ENCODE results near the gene INTS14. TPM values are rescaled to one million over a fixed set of nuclear protein-coding genes. Genes with fewer than 3 reads are reported as not detected.

Gene INTS14
- total RNA-seq (2021): 41.8 and 44.7 TPM in 2 replicates
- long read RNA-seq, transcript INTS14-201 (12 exons, 2,393 nt): major isoform, 92 of 344 reads
- long read RNA-seq, transcript INTS14-203 (12 exons, 1,980 nt): minor isoform, 20 of 344 reads
- long read RNA-seq, transcript INTS14-217 (12 exons, 2,615 nt): minor isoform, 51 of 344 reads
- long read RNA-seq, transcript INTS14-202 (11 exons, 1,741 nt): minor isoform, 40 of 344 reads
- long read RNA-seq, partial matches to known transcripts: 11 of 344 reads
- long read RNA-seq, other reads (novel, unspliced or antisense): 124 of 344 reads

DNA sequence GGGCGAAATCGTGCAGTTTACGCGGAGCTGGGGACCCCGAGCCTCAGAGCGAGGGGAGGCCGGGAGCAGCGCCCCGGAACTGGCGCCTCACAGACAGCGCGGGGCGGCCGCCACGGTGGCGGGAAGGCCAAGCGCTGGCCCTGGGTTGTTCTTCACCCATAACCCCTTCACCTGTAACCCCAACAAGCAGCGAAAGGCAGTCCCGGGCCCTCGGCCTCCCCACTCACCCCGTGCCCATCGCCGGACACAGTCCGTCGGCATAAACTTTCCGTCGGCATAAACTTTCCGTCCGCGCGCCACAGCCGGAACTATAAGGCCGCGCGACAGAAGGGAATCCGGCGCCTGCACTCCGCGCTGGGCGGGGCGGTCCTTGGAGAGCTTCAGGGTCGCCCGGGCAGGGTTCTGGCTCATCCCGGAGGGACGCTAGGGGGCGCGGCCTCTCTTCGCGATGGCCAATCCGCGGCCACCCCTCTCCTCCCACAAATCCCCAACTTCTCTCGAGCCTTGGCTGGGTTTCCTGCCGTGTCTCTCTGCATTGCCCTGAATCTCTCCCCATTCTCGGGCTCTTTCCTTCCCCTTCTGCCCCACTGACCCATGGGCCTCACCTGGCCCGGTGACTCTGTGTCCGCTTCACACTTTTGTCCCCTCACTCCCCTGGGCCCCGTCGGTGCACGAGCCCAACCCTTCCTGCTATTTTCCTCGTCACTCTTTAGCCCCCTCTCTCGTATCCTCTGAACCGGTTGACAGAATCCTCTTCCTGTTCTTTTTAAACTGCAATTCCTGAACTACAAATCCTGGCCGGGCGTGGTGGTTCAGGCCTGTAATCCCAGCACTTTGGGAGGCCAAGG, at the start of gene INTS14:
TSS of gene INTS14 (minus strand) at position 261 of the 848 bp plus-strand sequence. CDS start 3,751 bp downstream, outside the sequence.
- H3K27me3 Mint-ChIP-seq (ENCODE audit: low read depth): no peaks in the 10 kb centered on the region; the same call in none of the 2 replicates
- WGBS (ENCODE audit: extremely low coverage, insufficient read length, low lambda C conversion rate): no CpG with 5 or more reads among the region's 64 CpGs
- H3K56ac ChIP-seq (ENCODE audit: insufficient read length, low read depth, low read length): no peak within 1 kb of the TSS

More for the DNA sequence above, at the start of gene INTS14:
- no peak within 1 kb of the TSS for H3K23ac ChIP-seq (ENCODE audit: insufficient read length, low read depth, low read length)
- peaks cover 0 to 5% (median 0%) of the 10 kb centered on the region in 3 experiments; a peak in 1 of 7 replicates for H3K36me3 Mint-ChIP-seq (ENCODE audit: insufficient read depth in 1 of 3, low read depth in 3 of 3)
- H2BK15ac ChIP-seq (ENCODE audit: low read depth, low read length): no peak within 1 kb of the TSS
- peak within 1 kb of the TSS; percentile 51 for H4K5ac ChIP-seq (ENCODE audit: insufficient read length, low read depth, low read length)
- H3K27me3 ChIP-seq (ENCODE audit: insufficient read depth, low read length): no peaks in the 10 kb centered on the region
- peaks cover 8% of the 10 kb centered on the region for H3K23me2 ChIP-seq (ENCODE audit: insufficient read length, low read depth, low read length, poor library complexity, severe bottlenecking)
- H3K4me1 ChIP-seq (ENCODE audit: insufficient read depth, low read length): peaks cover 2% of the 10 kb centered on the region; the same call in 1 of the 2 replicates
- peak within 1 kb of the TSS; percentile 92 for H3K4me2 ChIP-seq (ENCODE audit: insufficient read depth, insufficient read length, low read length)
- no peak within 1 kb of the TSS for H2BK20ac ChIP-seq (ENCODE audit: low read depth, low read length, poor library complexity, severe bottlenecking)
- peak within 1 kb of the TSS; percentile 90 to 92 for H3K4me3 Mint-ChIP-seq
- H3K79me2 ChIP-seq (ENCODE audit: insufficient read depth, low read length): peaks cover 2% of the 10 kb centered on the region; the same call in 1 of the 2 replicates
- no peaks in the 10 kb centered on the region for H3K79me1 ChIP-seq (ENCODE audit: insufficient read depth, low read depth, low read length, poor library complexity, severe bottlenecking)
- H3K4ac ChIP-seq (ENCODE audit: low read depth, low read length): peak within 1 kb of the TSS; percentile 25; the same call in 1 of the 2 replicates
- H2AFZ ChIP-seq (ENCODE audit: low read length): no peak within 1 kb of the TSS
- H3K27ac Mint-ChIP-seq: peak within 1 kb of the TSS; percentile 99
- H3K9ac ChIP-seq (ENCODE audit: extremely low read depth, insufficient read length, low read length): peak within 1 kb of the TSS; percentile 87
- H3K4me1 Mint-ChIP-seq: peaks cover 16 to 21% of the 10 kb centered on the region in 2 experiments
- H4K91ac ChIP-seq (ENCODE audit: insufficient read length, low read depth, low read length): no peak within 1 kb of the TSS
- H2AK5ac ChIP-seq (ENCODE audit: insufficient read length, low read length): no peak within 1 kb of the TSS
- H2BK12ac ChIP-seq (ENCODE audit: insufficient read length, low read depth, low read length): no peak within 1 kb of the TSS
- H3K14ac ChIP-seq (ENCODE audit: insufficient read depth, low read length): peak within 1 kb of the TSS; percentile 87
- peak within 1 kb of the TSS; percentile 41 for H3K27ac ChIP-seq (ENCODE audit: insufficient read length, low read depth, low read length)
- H4K20me1 ChIP-seq (ENCODE audit: control insufficient read depth, insufficient read depth, insufficient read length): no peaks in the 10 kb centered on the region
- peak within 1 kb of the TSS; percentile 73 for H3K18ac ChIP-seq (ENCODE audit: insufficient read length, low read depth, low read length)
- H3K9me3 ChIP-seq (ENCODE audit: control insufficient read depth, low read depth, low read length): no peaks in the 10 kb centered on the region
- no peak within 1 kb of the TSS for H3T11ph ChIP-seq (ENCODE audit: low read length)
- no peak within 1 kb of the TSS for H4K8ac ChIP-seq (replicated peaks; ENCODE audit: insufficient read length, low read depth, low read length)
- peak; percentile 98 for DNase-seq
- no peak within 1 kb of the TSS for H2BK5ac ChIP-seq (ENCODE audit: insufficient read length, low read length)
- TF ChIP-seq, protein P1, sequence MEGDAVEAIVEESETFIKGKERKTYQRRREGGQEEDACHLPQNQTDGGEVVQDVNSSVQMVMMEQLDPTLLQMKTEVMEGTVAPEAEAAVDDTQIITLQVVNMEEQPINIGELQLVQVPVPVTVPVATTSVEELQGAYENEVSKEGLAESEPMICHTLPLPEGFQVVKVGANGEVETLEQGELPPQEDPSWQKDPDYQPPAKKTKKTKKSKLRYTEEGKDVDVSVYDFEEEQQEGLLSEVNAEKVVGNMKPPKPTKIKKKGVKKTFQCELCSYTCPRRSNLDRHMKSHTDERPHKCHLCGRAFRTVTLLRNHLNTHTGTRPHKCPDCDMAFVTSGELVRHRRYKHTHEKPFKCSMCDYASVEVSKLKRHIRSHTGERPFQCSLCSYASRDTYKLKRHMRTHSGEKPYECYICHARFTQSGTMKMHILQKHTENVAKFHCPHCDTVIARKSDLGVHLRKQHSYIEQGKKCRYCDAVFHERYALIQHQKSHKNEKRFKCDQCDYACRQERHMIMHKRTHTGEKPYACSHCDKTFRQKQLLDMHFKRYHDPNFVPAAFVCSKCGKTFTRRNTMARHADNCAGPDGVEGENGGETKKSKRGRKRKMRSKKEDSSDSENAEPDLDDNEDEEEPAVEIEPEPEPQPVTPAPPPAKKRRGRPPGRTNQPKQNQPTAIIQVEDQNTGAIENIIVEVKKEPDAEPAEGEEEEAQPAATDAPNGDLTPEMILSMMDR (conservative IDR thresholded peaks at IDR 0.05): peak; percentile 74
- H3K9me3 Mint-ChIP-seq: no peaks in the 10 kb centered on the region; a peak in 1 of 5 replicates
- H2BK120ac ChIP-seq (ENCODE audit: low read depth, low read length, poor library complexity, severe bottlenecking): no peak within 1 kb of the TSS
